HepG2 (cell line): ENCODE measurements around the gene BRAP. TPM values are rescaled to one million over a fixed set of nuclear protein-coding genes. Genes with fewer than 3 reads are reported as not detected.

ENCODE experiments used
- ATF7-NPFF ChIP-seq: sonication (generic); formaldehyde crosslinking; IDR thresholded peaks from 2 replicates; pipeline ENCODE4 v1.8.1; 2023; ENCODE audit warnings: mild to moderate bottlenecking, low read depth, missing genetic modification reagents, moderate library complexity
- BCL6 ChIP-seq: IDR thresholded peaks from 2 replicates; pipeline ENCODE4 v1.6.1; 2016; ENCODE audit warnings: missing genetic modification reagents, missing compliant biosample characterization
- BRF2 ChIP-seq: sonication (generic); formaldehyde crosslinking; IDR thresholded peaks from 2 replicates; pipeline ENCODE4 v1.8.1; 2022; ENCODE audit warnings: mild to moderate bottlenecking, missing genetic modification reagents
- CBX2 ChIP-seq, 2 experiments: fragments of 200-600 bp in 1 of 2; sonication (generic); formaldehyde crosslinking in 1 of 2; IDR thresholded peaks; 2 replicates each; pipeline versions ENCODE4 v1.7.0 to v1.8.1; 2018 to 2022; ENCODE audit warnings: low read depth in 2 of 2, low read length in 1 of 2, mild to moderate bottlenecking in 1 of 2, missing genetic modification reagents in 1 of 2
- NFIB ChIP-seq: sonication (generic); formaldehyde crosslinking; IDR thresholded peaks from 2 replicates; pipeline ENCODE4 v1.9.0; 2021; ENCODE audit warnings: missing genetic modification reagents, mild to moderate bottlenecking, borderline replicate concordance
- RARG ChIP-seq: sonication (generic); formaldehyde crosslinking; IDR thresholded peaks from 2 replicates; pipeline ENCODE4 v1.4.0; 2020; ENCODE audit warnings: low read depth, mild to moderate bottlenecking, missing genetic modification reagents
- RBM22 ChIP-seq: fragments of 200-400 bp; formaldehyde crosslinking; optimal IDR thresholded peaks from 2 replicates; pipeline ENCODE3; 2017; ENCODE audit warnings: mild to moderate bottlenecking, low read length, moderate library complexity
- SNAPC5 ChIP-seq: sonication (generic); formaldehyde crosslinking; IDR thresholded peaks from 2 replicates; pipeline ENCODE4 v1.8.1; 2023; ENCODE audit warnings: mild to moderate bottlenecking, missing genetic modification reagents, borderline replicate concordance
- ZBTB14 ChIP-seq: sonication (generic); formaldehyde crosslinking; IDR thresholded peaks from 2 replicates; pipeline ENCODE4 v1.4.0; 2020; ENCODE audit warnings: missing genetic modification reagents
- ZBTB25 ChIP-seq: IDR thresholded peaks from 2 replicates; pipeline ENCODE4 v1.6.1; 2018; ENCODE audit warnings: missing genetic modification reagents
- ZNF225 ChIP-seq: sonication (generic); formaldehyde crosslinking; IDR thresholded peaks from 2 replicates; pipeline ENCODE4 v1.4.0; 2020; ENCODE audit warnings: mild to moderate bottlenecking, missing genetic modification reagents
- ZNF24 ChIP-seq: fragments of 450-650 bp; IDR thresholded peaks from 2 replicates; pipeline ENCODE4 v1.6.1; 2017; ENCODE audit warnings: antibody characterized with exemption, mild to moderate bottlenecking
- ZNF333 ChIP-seq: sonication (generic); formaldehyde crosslinking; IDR thresholded peaks from 2 replicates; pipeline ENCODE4 v1.4.0; 2020; ENCODE audit warnings: mild to moderate bottlenecking, missing genetic modification reagents, borderline replicate concordance
- ZNF354B ChIP-seq: sonication (generic); formaldehyde crosslinking; IDR thresholded peaks from 2 replicates; pipeline ENCODE4 v1.8.0; 2022; ENCODE audit warnings: mild to moderate bottlenecking, missing genetic modification reagents
- ZNF513 ChIP-seq: sonication (generic); formaldehyde crosslinking; conservative IDR thresholded peaks from 2 replicates; pipeline ENCODE4 v1.5.0; 2020; ENCODE audit warnings: missing genetic modification reagents
- ZNF569 ChIP-seq: sonication (generic); formaldehyde crosslinking; IDR thresholded peaks from 2 replicates; pipeline ENCODE4 v1.5.0; 2020; ENCODE audit warnings: mild to moderate bottlenecking, missing genetic modification reagents, moderate library complexity, borderline replicate concordance
- ZNF672 ChIP-seq: sonication (generic); formaldehyde crosslinking; IDR thresholded peaks from 2 replicates; pipeline ENCODE4 v1.8.1; 2022; ENCODE audit warnings: missing genetic modification reagents
- polyA plus RNA-seq, 8 experiments: library from polyadenylated mRNA; depleted of rRNA in 3 of 8; stranded (reverse) in 7 of 8; unstranded in 1 of 8; fragments of >200 nt; fragmentation: Illumina TruSeq in 4 of 8; extraction: Trizol in 4 of 8; gene quantifications; 2 replicates each; pipeline versions ENCODE4 v1.2.1 to v1.2.3, GENCODE V29; 2011 to 2016; ENCODE audit warnings: low read depth in 4 of 8, missing spikeins in 1 of 8, mixed read lengths in 1 of 8; ENCODE audit not compliant: insufficient read depth in 1 of 8
- total RNA-seq, 5 experiments: library from RNA; depleted of rRNA; stranded (reverse); fragments of >200 nt; fragmentation: Illumina TruSeq; extraction: Trizol; gene quantifications; 2 replicates each; pipeline ENCODE4 v1.2.3, GENCODE V29; 2016; ENCODE audit warnings: low read depth in 1 of 5

The BRAP gene
- total and polyA plus RNA-seq, 2 of the 13 experiments (the other 11 are each of a cell fraction or from before 2014, with no cell fraction given) = 8.1 to 15.4 TPM

- TF ChIP-seq ZBTB25 (CRISPR knock-in tag) (peak; percentile 81; the same call in 1 of the 2 replicates), ATF7-NPFF (CRISPR knock-in tag) (peak; percentile 65), SNAPC5 (no peak), ZBTB14 (CRISPR knock-in tag) (no peak; the same call in 1 of the 2 replicates), BCL6 (CRISPR knock-in tag) (0 out of 2 replicates have a peak, but pooled peaks have one; percentile 22), ZNF569 (CRISPR knock-in tag) (no peak), ZNF672 (no peak), RARG (CRISPR knock-in tag) (no peak), ZNF513 (CRISPR knock-in tag) (no peak), CBX2 (IDR thresholded peaks at IDR 0.05; ENCODE audit: low read depth, low read length) (no peak), CBX2 (CRISPR knock-in tag; IDR thresholded peaks at IDR 0.05; ENCODE audit: low read depth) (no peak), ZNF225 (CRISPR knock-in tag) (no peak), BRF2 (no peak), ZNF354B (no peak), NFIB (no peak), RBM22 (peak; percentile 32), ZNF333 (CRISPR knock-in tag) (no peak), ZNF24 (0 out of 2 replicates have a peak, but pooled peaks have one; percentile 30)
Measured at GRCh38 chr12:111685811-111686573, at the start of gene BRAP, which contains the start of gene ACAD10 (continued).
